Activated CD4-positive, CD25-positive, alpha-beta regulatory T cell treated with anti-CD3 and anti-CD28 coated beads, Interleukin-2, amount 50 U/mL, for 16 hours (primary cell): ENCODE results near the gene TMEM141.
"Not testable (repeated sequence)": the region's sequence is repeated elsewhere in the genome, so short reads cannot be mapped to it uniquely, and the experiment has no call there.

ENCODE experiments used
- DNase-seq: peaks from one replicate; pipeline ENCODE4 v3.0.0-alpha.2; 2020; ENCODE audit warnings: low read depth, low spot score

The TMEM141 gene

GRCh38 chr9:136794281-136794999 lies 3.3 kb downstream of the TMEM141 start:
- DNase-seq = no peak

GRCh38 chr9:136795000-136795348 lies 3.8 kb downstream of the TMEM141 start:
- no peak for DNase-seq

GRCh38 chr9:136796238-136796774 lies 5.2 kb downstream of the TMEM141 start, which contains the start of gene CCDC183:
TSS of gene CCDC183 (plus strand) at chr9:136796338. CDS start at chr9:136796398, 60 bp downstream.
- no peak for DNase-seq

GRCh38 chr9:136796775-136797347 lies 5.7 kb downstream of the TMEM141 start:
- not testable (repeated sequence) for DNase-seq

GRCh38 chr9:136798708-136799078 lies 7.5 kb downstream of the TMEM141 start:
- no peak for DNase-seq

- DNase-seq = no peak
These were observed 8.1 kb downstream of the TMEM141 start for GRCh38 chr9:136799079-136799853.

- DNase-seq = peak; percentile 74
These were observed 8.9 kb downstream of the TMEM141 start for GRCh38 chr9:136799854-136800657.

- no peak for DNase-seq
These were observed 11.2 kb downstream of the TMEM141 start for GRCh38 chr9:136802321-136802720.

GRCh38 chr9:136803009-136803550 lies 11.9 kb downstream of the TMEM141 start:
- DNase-seq = not testable (repeated sequence)

- DNase-seq = no peak
These were observed 12.7 kb downstream of the TMEM141 start for GRCh38 chr9:136803551-136804508.

- DNase-seq = no peak
These were observed 13.5 kb downstream of the TMEM141 start for GRCh38 chr9:136804509-136805206.

- no peak for DNase-seq
These were observed 14.1 kb downstream of the TMEM141 start for GRCh38 chr9:136805207-136805740.

- no peak for DNase-seq
These were observed 14.9 kb downstream of the TMEM141 start for GRCh38 chr9:136806067-136806466.

GRCh38 chr9:136806631-136807201 lies 15.6 kb downstream of the TMEM141 start:
- no peak for DNase-seq

GRCh38 chr9:136807281-136808074 lies 16.3 kb downstream of the TMEM141 start, which contains the start of gene RABL6:
TSS of gene RABL6 (plus strand) at chr9:136807948. CDS start at chr9:136808197, 249 bp downstream.
- peak; percentile 60 for DNase-seq

- DNase-seq = no peak
These were observed 17.1 kb downstream of the TMEM141 start for GRCh38 chr9:136808075-136808805.

GRCh38 chr9:136808806-136809158 lies 17.6 kb downstream of the TMEM141 start:
- no peak for DNase-seq
